Measurements from ENCODE around the gene LPA.

Gene LPA

DNA sequence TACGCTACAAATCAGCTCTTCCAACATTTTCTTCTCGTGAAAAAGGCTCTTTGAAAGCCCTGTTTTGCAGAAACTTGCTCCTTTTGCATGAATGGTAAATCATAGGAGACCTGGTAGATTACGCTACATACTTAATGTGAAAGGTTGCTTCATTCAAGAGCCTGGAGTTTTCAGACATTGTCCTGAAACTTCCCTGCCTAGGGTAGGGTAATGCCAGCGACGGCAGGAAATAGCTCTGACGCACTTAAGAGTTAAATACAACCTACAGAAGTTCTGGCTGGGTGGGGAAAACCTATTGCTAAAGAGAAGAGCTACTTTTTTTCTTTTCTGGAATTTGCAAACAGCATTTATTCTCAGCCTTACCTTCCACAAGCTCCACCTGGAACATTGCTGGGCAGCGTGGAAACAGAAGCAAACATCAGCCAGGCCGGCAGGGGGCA, 144.5 kb downstream of the LPA start:
- no peaks in the 10 kb centered on the region for H3K27me3 ChIP-seq (replicated peaks)
- in situ Hi-C loops (cut with HindIII; ENCODE audit: low pct_ligation_motif_present, low sequenced_read_pairs) = no loop called here
- no peaks in the 10 kb centered on the region for H3K36me3 ChIP-seq (replicated peaks)
- H3K27ac ChIP-seq = peak overlapping the region; percentile 45
- no peak for DNase-seq
- TF ChIP-seq, protein P1, sequence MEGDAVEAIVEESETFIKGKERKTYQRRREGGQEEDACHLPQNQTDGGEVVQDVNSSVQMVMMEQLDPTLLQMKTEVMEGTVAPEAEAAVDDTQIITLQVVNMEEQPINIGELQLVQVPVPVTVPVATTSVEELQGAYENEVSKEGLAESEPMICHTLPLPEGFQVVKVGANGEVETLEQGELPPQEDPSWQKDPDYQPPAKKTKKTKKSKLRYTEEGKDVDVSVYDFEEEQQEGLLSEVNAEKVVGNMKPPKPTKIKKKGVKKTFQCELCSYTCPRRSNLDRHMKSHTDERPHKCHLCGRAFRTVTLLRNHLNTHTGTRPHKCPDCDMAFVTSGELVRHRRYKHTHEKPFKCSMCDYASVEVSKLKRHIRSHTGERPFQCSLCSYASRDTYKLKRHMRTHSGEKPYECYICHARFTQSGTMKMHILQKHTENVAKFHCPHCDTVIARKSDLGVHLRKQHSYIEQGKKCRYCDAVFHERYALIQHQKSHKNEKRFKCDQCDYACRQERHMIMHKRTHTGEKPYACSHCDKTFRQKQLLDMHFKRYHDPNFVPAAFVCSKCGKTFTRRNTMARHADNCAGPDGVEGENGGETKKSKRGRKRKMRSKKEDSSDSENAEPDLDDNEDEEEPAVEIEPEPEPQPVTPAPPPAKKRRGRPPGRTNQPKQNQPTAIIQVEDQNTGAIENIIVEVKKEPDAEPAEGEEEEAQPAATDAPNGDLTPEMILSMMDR (IDR thresholded peaks at IDR 0.05; ENCODE audit: low read depth, low read length, missing control alignments) = peak; percentile 96
- peak overlapping the region; percentile 68 for H3K4me3 ChIP-seq (ENCODE audit: low read depth, low read length)

DNA sequence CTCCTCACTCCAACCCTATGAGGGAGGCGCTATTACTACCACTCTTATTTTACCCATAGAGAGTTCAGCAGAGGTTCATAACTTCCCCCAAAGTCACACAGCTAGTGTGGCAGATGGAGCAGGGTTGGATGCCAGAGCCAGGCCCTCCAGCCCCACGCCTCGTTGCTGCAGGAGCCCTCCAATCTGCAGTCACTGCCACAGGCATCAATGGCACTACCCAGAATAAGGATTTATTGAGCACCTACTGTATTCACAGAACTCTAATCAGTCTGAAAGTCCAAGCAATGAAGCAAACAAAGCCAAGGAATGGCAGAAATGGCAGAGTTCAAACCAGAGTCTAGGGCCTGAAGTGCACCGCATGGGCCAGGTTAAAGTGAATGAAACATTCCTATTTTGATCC, 144.9 kb downstream of the LPA start:
- Histone ChIP-seq H3K36me3 (replicated peaks) (no peaks in the 10 kb centered on the region), H3K27ac (no peak overlapping the region), H3K27me3 (replicated peaks) (no peaks in the 10 kb centered on the region), H3K4me3 (ENCODE audit: low read depth, low read length) (no peak overlapping the region)
- DNase-seq = no peak
- TF ChIP-seq, protein P1 (IDR thresholded peaks at IDR 0.05; ENCODE audit: low read depth, low read length, missing control alignments) = no peak
- in situ Hi-C loops (cut with HindIII; ENCODE audit: low pct_ligation_motif_present, low sequenced_read_pairs) = no loop called here

DNA sequence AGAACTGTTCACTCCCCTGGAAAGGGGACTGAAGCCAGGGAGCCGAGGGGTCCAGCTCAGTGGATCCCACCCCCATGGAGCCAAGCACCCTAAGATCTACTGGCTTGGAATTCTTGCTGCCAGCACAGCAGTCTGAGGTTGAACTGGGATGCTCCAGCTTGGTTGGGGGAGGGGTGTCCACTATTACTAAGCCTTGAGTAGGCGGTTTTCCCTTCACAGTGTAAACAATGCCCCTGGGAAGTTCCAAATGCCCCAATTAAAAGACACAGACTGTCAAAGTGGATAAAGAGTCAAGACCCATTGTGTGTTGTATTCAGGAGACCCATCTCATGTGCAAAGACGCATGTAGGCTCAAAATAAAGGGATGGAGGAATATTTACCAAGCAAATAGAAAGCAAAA, 150.2 kb downstream of the LPA start:
- Histone ChIP-seq H3K27ac (no peak overlapping the region), H3K4me3 (ENCODE audit: low read depth, low read length) (no peak overlapping the region), H3K36me3 (replicated peaks) (no peaks in the 10 kb centered on the region), H3K27me3 (replicated peaks) (no peaks in the 10 kb centered on the region)
- in situ Hi-C loops (cut with HindIII; ENCODE audit: low pct_ligation_motif_present, low sequenced_read_pairs) = no loop called here
- TF ChIP-seq, protein P1 (IDR thresholded peaks at IDR 0.05; ENCODE audit: low read depth, low read length, missing control alignments) = no peak
- DNase-seq = peak; percentile 22

DNA sequence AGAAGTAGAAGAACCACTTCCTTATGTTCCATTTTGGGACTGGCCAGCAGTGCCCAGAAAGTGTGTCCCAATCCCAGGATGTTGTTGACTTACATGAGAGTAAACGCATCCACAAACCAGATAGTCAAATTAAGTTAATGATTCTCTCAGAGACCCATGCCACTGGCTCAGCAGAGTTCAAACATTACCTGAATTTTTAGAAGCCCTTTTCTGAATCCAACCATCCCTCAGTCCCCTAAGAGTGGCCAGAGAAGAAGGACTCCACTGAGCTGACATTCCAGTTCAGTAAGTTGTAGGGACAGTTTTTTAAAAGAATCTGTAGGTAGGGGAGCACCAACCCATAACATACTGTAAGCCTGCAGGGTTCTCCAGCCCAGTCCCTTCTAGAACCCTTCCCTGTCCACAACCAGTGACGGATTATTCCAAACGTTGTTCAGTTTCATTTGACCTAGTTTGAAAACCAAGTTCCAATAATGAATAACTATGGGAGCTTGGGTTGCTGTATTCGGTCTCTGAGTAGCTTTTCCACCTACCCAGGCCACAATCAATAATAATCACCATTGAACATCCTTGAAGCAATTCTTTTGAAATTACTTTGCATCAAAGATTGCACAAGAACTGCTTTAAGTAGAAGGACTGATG, 153.0 kb downstream of the LPA start:
- no peaks in the 10 kb centered on the region for H3K27me3 ChIP-seq (replicated peaks)
- no peak overlapping the region for H3K4me3 ChIP-seq (ENCODE audit: low read depth, low read length)
- DNase-seq = no peak
- in situ Hi-C loops (cut with HindIII; ENCODE audit: low pct_ligation_motif_present, low sequenced_read_pairs) = no loop called here
- H3K27ac ChIP-seq = no peak overlapping the region
- TF ChIP-seq, protein P1 (IDR thresholded peaks at IDR 0.05; ENCODE audit: low read depth, low read length, missing control alignments) = no peak
- H3K36me3 ChIP-seq (replicated peaks) = no peaks in the 10 kb centered on the region

DNA sequence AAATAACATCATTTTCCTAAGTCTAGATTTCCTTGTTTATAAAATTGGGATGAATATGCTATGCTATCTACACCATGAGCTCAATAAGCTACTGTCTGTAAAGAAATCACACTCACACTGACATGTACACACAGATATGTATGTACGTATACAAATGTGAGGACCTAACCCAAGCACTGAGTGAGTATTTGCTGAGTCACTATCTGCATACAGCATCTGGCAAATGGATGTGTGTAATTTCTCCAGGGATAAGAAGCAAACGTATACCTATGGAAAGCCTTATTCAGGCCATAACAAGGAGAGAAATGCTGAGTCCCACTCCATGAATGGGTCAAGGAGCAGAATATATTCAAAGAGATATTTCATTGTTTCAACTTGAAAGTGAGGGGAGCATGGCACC, 153.9 kb downstream of the LPA start:
- TF ChIP-seq, protein P1 (IDR thresholded peaks at IDR 0.05; ENCODE audit: low read depth, low read length, missing control alignments) = no peak
- in situ Hi-C loops (cut with HindIII; ENCODE audit: low pct_ligation_motif_present, low sequenced_read_pairs) = no loop called here
- peak; percentile 69 for DNase-seq
- Histone ChIP-seq H3K36me3 (replicated peaks) (no peaks in the 10 kb centered on the region), H3K4me3 (ENCODE audit: low read depth, low read length) (no peak overlapping the region), H3K27me3 (replicated peaks) (no peaks in the 10 kb centered on the region), H3K27ac (no peak overlapping the region)

DNA sequence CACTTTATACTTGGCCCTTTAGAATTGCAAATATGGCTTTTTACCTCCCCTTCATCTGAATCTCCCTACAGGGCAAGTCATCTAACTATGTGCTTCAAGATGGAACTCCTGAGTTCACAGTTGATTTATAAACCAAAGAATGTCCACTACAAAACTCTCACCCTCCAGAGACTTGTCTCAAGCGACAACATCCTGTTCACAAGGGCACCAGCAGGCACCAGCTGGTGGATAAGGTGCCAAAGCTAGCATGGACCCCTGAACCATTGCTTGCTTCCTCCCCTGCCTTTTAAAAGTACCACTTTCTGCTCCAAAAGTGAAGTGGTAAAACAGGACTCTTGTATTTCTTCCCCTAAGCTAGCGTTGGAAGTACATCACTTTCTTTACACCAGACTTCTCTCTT, 154.5 kb downstream of the LPA start:
- in situ Hi-C loops (cut with HindIII; ENCODE audit: low pct_ligation_motif_present, low sequenced_read_pairs) = no loop called here
- TF ChIP-seq, protein P1 (IDR thresholded peaks at IDR 0.05; ENCODE audit: low read depth, low read length, missing control alignments) = no peak
- no peaks in the 10 kb centered on the region for H3K36me3 ChIP-seq (replicated peaks)
- DNase-seq = no peak
- no peak overlapping the region for H3K27ac ChIP-seq
- H3K27me3 ChIP-seq (replicated peaks) = no peaks in the 10 kb centered on the region
- H3K4me3 ChIP-seq (ENCODE audit: low read depth, low read length) = no peak overlapping the region

Data from brain microvascular endothelial cell (primary cell).